H1 (cell line): Measurements from ENCODE around the gene CELSR1.

ENCODE experiments used
- CTCF ChIP-seq, 3 experiments: IDR thresholded peaks; 1 replicate in 2 of 3; 2 replicates in 1 of 3; pipeline versions ENCODE4 v1.5.1 to v1.6.1; 2011; ENCODE audit warnings: low read length in 3 of 3, mild to moderate bottlenecking in 3 of 3, inconsistent platforms in 2 of 3, low read depth in 1 of 3, moderate library complexity in 1 of 3; ENCODE audit not compliant: insufficient read depth in 1 of 3; ENCODE audit errors: control extremely low read depth in 1 of 3
- JUN ChIP-seq: IDR thresholded peaks from 2 replicates; pipeline ENCODE4 v1.6.1; 2011; ENCODE audit warnings: low read depth, mild to moderate bottlenecking, improper control_type of control experiment, low read length
- MAX ChIP-seq: IDR thresholded peaks from 2 replicates; pipeline ENCODE4 v1.6.1; 2012; ENCODE audit warnings: inconsistent platforms
- POLR2A ChIP-seq, 2 experiments: IDR thresholded peaks; 1 replicate in 1 of 2; 2 replicates in 1 of 2; pipeline ENCODE4 v1.6.1; 2011; ENCODE audit warnings: low read depth in 2 of 2, low read length in 2 of 2, mild to moderate bottlenecking in 2 of 2; ENCODE audit errors: control extremely low read depth in 1 of 2
- POLR2AphosphoS5 ChIP-seq: IDR thresholded peaks from 2 replicates; pipeline ENCODE4 v1.6.1; 2011; ENCODE audit warnings: low read depth, low read length
- SIX5 ChIP-seq: IDR thresholded peaks from 2 replicates; pipeline ENCODE4 v1.6.1; 2011; ENCODE audit warnings: mild to moderate bottlenecking, low read depth, low read length
- SRF ChIP-seq: IDR thresholded peaks from 2 replicates; pipeline ENCODE4 v1.6.1; 2011; ENCODE audit warnings: mild to moderate bottlenecking, low read depth, low read length, moderate library complexity
- SUZ12 ChIP-seq: fragments of 200-600 bp; sonication (generic); IDR thresholded peaks from 2 replicates; pipeline ENCODE4 v1.6.1; 2012; ENCODE audit warnings: mild to moderate bottlenecking, inconsistent platforms, low read length, moderate library complexity, mixed read lengths
- TAF7 ChIP-seq: optimal IDR thresholded peaks from 2 replicates; pipeline ENCODE3; 2011; ENCODE audit warnings: low read depth, mild to moderate bottlenecking, inconsistent platforms, low read length, moderate library complexity, borderline replicate concordance

- TF ChIP-seq MAX (no peak), SRF (no peak), CTCF (IDR thresholded peaks at IDR 0.05; ENCODE audit: control extremely low read depth in 1 of 3, insufficient read depth in 1 of 3, low read depth in 1 of 3, low read length in 3 of 3) (no peak), POLR2AphosphoS5 (no peak), SIX5 (no peak), TAF7 (no peak), JUN (no peak), SUZ12 (no peak), POLR2A (IDR thresholded peaks at IDR 0.05; ENCODE audit: control extremely low read depth in 1 of 2, low read depth in 2 of 2, low read length in 2 of 2) (no peak)
Observed at GRCh38 chr22:46512683-46513082, 24.7 kb downstream of the CELSR1 start.
